K562 (cell line): ENCODE measurements around the gene RNF168. TPM values are rescaled to one million over a fixed set of nuclear protein-coding genes. Genes with fewer than 3 reads are reported as not detected.
A peak's percentile ranks its signal among the peaks of the same experiment; 100 is the strongest.

Experiments
- CEBPB ChIP-seq: fragments of 450-650 bp; IDR thresholded peaks from 2 replicates; pipeline ENCODE4 v1.6.1; 2016; ENCODE audit warnings: missing genetic modification characterization, missing compliant biosample characterization
- DIDO1 ChIP-seq: fragments of 450-650 bp; IDR thresholded peaks from 2 replicates; pipeline ENCODE4 v1.6.1; 2016; ENCODE audit warnings: low read depth, missing biosample characterization, missing genetic modification characterization
- GATAD2B ChIP-seq: fragments of 450-650 bp; IDR thresholded peaks from 2 replicates; pipeline ENCODE4 v1.6.1; 2017; ENCODE audit warnings: mild to moderate bottlenecking, borderline replicate concordance
- IRF2 ChIP-seq: sonication (generic); formaldehyde crosslinking; IDR thresholded peaks from 2 replicates; pipeline ENCODE4 v1.8.1; 2022; ENCODE audit warnings: mild to moderate bottlenecking, missing genetic modification reagents
- KLF6 ChIP-seq: fragments of 250-450 bp; sonication (Bioruptor Pico); IDR thresholded peaks from 2 replicates; pipeline ENCODE4 v1.4.0; 2020; ENCODE audit warnings: mild to moderate bottlenecking, moderate library complexity, borderline replicate concordance
- MAFG ChIP-seq: fragments of 450-650 bp; conservative IDR thresholded peaks from 2 replicates; pipeline ENCODE4 v1.6.1; 2016; ENCODE audit warnings: missing genetic modification characterization, missing compliant biosample characterization
- RFX1 ChIP-seq: fragments of 450-650 bp; IDR thresholded peaks from 2 replicates; pipeline ENCODE4 v1.6.1; 2016; ENCODE audit warnings: mild to moderate bottlenecking, moderate library complexity
- TCF7 ChIP-seq: sonication (generic); IDR thresholded peaks from 2 replicates; pipeline ENCODE4 v1.6.1; 2016; ENCODE audit warnings: antibody characterized with exemption, borderline replicate concordance
- ZNF224 ChIP-seq: sonication (generic); formaldehyde crosslinking; IDR thresholded peaks from 2 replicates; pipeline ENCODE4 v1.8.0; 2022; ENCODE audit warnings: mild to moderate bottlenecking, missing genetic modification reagents
- ZNF592 ChIP-seq: fragments of 450-650 bp; IDR thresholded peaks from 2 replicates; pipeline ENCODE4 v1.6.1; 2017; ENCODE audit warnings: antibody characterized with exemption, mild to moderate bottlenecking
- polyA plus RNA-seq, 8 experiments: library from polyadenylated mRNA; depleted of rRNA in 4 of 8; stranded (reverse) in 5 of 8; unstranded in 3 of 8; fragments of >200 nt; fragmentation: Nextera tagmentation in 2 of 8; fragmentation: Illumina TruSeq in 1 of 8; extraction: Ambion mirVana in 2 of 8; extraction: Trizol in 1 of 8; gene quantifications; 2 replicates each; pipeline versions ENCODE4 v1.2.1 to v1.2.3, GENCODE V29; 2011 to 2014; ENCODE audit warnings: inconsistent platforms in 1 of 8, missing spikeins in 1 of 8
- total RNA-seq, 7 experiments: library from RNA; depleted of rRNA in 6 of 7; stranded (reverse); fragments of >200 nt in 6 of 7; fragmentation: Illumina TruSeq in 2 of 7; extraction: Trizol in 2 of 7; gene quantifications; 2 replicates each; pipeline versions ENCODE4 v1.2.1 to v1.2.3, GENCODE V29; 2011 to 2021; ENCODE audit warnings: low replicate concordance in 1 of 7
- TF ChIP-seq, protein P1 (sequence below): fragments of 450-650 bp; IDR thresholded peaks from 2 replicates; pipeline ENCODE4 v1.6.1; 2016; ENCODE audit warnings: missing biosample characterization, missing genetic modification characterization
- TF ChIP-seq, protein P2 (sequence below): fragments of 250-450 bp; sonication (Bioruptor Pico); IDR thresholded peaks from 2 replicates; pipeline ENCODE4 v1.8.0; 2021; ENCODE audit warnings: moderate library complexity, mild to moderate bottlenecking, inconsistent platforms
- TF ChIP-seq, protein P3 (sequence below): fragments of 250-450 bp; sonication (Bioruptor Pico); IDR thresholded peaks from 2 replicates; pipeline ENCODE4 v1.8.0; 2021; ENCODE audit warnings: borderline replicate concordance, mild to moderate bottlenecking, moderate library complexity; ENCODE audit not compliant: poor library complexity, severe bottlenecking
- TF ChIP-seq, protein P4 (sequence below): sonication (generic); formaldehyde crosslinking; IDR thresholded peaks from 2 replicates; pipeline ENCODE4 v1.8.0; 2022; ENCODE audit warnings: missing genetic modification reagents, mild to moderate bottlenecking, borderline replicate concordance
- TF ChIP-seq, protein P5 (sequence below): fragments of 450-650 bp; IDR thresholded peaks from one replicate; pipeline ENCODE4 v1.6.1; 2018; ENCODE audit warnings: mild to moderate bottlenecking, moderate library complexity; ENCODE audit not compliant: partially characterized antibody

RNF168 gene
- total and polyA plus RNA-seq, 9 of the 15 experiments (the other 6 are each of a cell fraction or from before 2014, with no cell fraction given) = 6.0 to 32.1 (median 16.6) TPM

GRCh38 chr3:196514913-196515621, 11.5 kb upstream of the RNF168 start, which contains the start of gene SMCO1 (continued):
- TF ChIP-seq, protein P1, sequence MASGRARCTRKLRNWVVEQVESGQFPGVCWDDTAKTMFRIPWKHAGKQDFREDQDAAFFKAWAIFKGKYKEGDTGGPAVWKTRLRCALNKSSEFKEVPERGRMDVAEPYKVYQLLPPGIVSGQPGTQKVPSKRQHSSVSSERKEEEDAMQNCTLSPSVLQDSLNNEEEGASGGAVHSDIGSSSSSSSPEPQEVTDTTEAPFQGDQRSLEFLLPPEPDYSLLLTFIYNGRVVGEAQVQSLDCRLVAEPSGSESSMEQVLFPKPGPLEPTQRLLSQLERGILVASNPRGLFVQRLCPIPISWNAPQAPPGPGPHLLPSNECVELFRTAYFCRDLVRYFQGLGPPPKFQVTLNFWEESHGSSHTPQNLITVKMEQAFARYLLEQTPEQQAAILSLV (tag) = no peak
- TF ChIP-seq MAFG (tag) = no peak
- no peak; the same call in 1 of the 2 replicates for TF ChIP-seq RFX1
- TF ChIP-seq DIDO1 = no peak
- no peak for TF ChIP-seq IRF2 (CRISPR knock-in tag)
- no peak for TF ChIP-seq CEBPB (tag)
- TF ChIP-seq, protein P2, sequence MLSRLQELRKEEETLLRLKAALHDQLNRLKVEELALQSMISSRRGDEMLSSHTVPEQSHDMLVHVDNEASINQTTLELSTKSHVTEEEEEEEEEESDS (CRISPR knock-in tag) = no peak
- no peak for TF ChIP-seq ZNF224 (CRISPR knock-in tag)
- TF ChIP-seq TCF7 = no peak
- no peak for TF ChIP-seq KLF6 (CRISPR knock-in tag)
- TF ChIP-seq, protein P3, sequence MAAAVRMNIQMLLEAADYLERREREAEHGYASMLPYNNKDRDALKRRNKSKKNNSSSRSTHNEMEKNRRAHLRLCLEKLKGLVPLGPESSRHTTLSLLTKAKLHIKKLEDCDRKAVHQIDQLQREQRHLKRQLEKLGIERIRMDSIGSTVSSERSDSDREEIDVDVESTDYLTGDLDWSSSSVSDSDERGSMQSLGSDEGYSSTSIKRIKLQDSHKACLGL = no peak
- TF ChIP-seq, protein P4, sequence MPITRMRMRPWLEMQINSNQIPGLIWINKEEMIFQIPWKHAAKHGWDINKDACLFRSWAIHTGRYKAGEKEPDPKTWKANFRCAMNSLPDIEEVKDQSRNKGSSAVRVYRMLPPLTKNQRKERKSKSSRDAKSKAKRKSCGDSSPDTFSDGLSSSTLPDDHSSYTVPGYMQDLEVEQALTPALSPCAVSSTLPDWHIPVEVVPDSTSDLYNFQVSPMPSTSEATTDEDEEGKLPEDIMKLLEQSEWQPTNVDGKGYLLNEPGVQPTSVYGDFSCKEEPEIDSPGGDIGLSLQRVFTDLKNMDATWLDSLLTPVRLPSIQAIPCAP (CRISPR knock-in tag) = no peak
- no peak for TF ChIP-seq ZNF592
- 0 out of 2 replicates have a peak, but pooled peaks have one; percentile 47 for TF ChIP-seq GATAD2B
- TF ChIP-seq, protein P5, sequence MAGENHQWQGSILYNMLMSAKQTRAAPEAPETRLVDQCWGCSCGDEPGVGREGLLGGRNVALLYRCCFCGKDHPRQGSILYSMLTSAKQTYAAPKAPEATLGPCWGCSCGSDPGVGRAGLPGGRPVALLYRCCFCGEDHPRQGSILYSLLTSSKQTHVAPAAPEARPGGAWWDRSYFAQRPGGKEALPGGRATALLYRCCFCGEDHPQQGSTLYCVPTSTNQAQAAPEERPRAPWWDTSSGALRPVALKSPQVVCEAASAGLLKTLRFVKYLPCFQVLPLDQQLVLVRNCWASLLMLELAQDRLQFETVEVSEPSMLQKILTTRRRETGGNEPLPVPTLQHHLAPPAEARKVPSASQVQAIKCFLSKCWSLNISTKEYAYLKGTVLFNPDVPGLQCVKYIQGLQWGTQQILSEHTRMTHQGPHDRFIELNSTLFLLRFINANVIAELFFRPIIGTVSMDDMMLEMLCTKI = no peak
